HG02678 (cell line): ENCODE data around the gene WWP2.

Source experiments
- ATAC-seq: cut with Tn5 transposase; IDR thresholded peaks from one replicate; pipeline ENCODE4 v1.9.1; 2021; ENCODE audit warnings: mild to moderate bottlenecking, moderate library complexity; ENCODE audit not compliant: unreplicated experiment

The WWP2 gene

DNA sequence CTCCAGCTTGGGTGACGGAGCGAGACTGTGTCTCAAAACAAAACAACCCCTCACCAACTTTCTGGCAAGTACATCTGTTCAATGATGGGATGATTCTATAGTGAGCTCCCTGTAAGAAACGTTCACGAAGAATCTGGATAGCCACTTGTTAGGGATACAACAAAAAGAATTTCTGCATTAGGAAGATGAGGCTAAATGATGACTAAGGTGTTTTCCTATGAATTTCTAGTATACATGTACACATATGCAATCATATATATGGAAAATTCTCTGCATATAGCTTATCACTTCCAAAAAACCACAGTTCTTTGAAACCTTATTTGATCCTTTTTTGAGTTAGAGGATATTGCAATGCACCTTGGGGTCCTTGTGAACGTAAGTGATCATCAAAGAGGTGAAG, 124.6 kb downstream of the WWP2 start:
- ATAC-seq: no peak

DNA sequence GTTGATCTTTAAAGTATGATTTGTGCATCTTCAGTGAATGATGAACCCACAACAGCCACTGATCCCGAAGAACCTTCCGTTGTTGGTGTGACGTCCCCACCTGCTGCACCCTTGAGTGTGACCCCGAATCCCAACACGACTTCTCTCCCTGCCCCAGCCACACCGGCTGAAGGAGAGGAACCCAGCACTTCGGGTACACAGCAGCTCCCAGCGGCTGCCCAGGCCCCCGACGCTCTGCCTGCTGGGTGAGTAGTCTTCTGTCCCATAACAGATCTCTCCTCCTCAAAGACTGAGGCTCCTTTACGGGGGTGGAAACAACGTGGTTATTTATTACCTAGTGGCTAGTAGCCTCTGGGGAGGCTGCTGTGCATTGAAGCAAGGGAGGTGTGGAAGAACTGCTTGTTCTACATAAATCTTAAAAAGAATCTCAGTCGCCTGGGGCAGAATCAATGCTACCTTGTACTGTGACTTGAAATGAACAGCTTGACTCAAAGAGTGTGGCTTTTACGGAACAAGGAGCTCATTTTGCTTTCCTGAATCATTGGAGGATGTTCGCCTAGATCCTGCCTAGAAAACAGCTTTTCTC, 126.0 kb downstream of the WWP2 start:
- ATAC-seq: peak; percentile 63

DNA sequence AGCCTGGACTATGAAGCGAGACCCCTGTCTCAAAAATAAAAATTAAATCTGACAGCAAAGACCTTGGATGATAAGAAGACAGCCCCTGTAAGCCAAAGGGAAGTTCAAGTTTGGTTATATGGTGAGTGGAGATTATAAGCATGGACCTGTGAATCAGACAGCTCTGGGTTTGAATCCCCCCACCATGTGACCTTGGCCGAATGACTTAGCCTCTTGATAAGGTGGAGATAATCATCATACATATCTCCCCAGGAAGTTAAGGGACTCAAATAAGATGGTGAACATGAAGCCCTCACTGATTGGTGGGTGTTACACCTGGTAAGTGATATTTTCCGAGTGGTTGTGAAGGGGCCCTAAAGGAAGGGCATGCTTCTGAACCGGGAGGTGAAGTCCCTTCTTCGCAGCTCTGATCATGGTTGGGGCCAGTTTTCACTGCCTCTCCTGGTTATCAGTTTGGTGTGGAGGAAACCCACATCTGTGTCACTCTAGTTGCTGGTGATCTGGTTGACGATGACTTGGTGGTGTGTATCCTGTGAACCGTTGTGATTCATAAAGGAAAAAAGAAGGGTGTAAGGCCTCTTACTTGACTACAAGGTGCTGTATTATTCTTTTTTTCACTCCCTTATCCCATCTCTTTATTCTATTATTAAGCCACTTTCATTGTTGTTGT, 127.3 kb downstream of the WWP2 start:
- ATAC-seq: no peak

DNA sequence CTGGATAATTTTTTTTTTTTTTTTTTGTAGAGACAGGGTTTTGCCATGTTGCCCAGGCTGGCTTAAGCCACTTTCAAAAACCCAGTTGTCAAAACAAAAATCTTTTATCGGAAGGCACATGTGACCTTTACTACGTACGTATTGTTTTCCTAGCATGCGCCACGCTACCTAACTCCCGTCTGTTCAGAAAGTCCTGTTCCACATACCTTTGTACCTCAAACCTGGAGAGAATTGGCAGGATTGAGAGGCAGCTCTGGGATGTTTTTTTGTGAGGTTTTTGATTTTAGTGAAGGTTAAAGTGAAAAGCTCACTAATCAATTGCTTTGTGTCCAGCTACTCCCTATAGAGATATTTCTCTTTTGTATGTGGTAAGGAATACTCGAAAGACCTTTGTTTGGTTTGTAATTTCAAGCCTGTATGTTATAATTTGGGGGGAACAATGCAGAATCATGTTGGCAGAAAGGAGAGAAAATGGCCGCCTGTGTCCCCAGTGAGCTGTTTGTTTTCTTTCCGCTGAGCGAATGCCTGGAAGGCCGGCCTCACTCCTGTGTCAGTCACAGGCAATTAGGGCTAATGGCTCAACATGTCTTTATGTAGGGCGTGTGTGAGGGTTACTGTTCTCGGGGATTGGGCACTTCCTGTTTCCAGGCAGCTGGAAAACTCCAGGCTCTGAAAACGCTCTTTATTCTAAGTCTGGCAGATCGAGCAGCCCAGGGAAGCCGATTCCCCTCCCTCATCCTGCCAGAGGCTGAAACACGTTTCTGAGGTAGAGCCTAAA, 128.2 kb downstream of the WWP2 start:
- ATAC-seq: no peak

DNA sequence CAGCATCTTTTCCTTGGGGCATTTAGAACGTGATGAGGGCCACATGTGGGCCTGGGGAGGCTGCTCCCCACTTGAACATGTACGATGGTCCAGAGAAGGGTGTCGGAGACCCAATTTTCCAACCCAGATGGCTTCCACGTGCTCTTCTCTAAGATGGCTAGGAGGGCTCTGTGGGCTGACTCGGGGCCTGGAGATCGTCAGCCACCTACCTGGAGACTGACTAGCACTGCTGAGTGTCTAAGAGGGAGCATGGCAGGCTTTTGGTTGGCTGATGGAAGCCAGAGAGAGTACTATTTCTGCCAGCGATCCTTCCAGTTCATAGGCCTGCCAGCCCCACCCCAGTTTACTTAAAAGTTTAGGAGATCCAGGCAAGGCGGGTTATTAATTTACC, 128.8 kb downstream of the WWP2 start:
- no peak for ATAC-seq

DNA sequence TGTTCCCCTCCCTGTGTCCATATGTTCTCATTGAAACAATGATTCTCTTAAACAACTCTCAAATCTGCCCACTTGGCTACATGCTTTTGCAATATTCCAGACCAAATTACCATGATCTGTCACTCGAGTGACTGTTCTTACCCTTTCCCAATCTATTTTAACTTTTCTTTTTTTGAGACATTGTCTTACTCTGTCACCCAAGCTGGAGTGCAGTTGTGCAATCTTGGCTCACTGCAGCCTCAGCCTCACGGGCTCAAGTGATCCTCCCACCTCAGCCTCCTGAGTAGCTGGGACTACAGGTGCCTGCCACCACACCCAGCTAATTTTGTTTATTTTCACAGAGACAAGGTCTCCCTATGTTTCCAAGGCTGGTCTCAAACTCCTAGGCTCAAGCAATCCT, 130.2 kb downstream of the WWP2 start:
- ATAC-seq: no peak

DNA sequence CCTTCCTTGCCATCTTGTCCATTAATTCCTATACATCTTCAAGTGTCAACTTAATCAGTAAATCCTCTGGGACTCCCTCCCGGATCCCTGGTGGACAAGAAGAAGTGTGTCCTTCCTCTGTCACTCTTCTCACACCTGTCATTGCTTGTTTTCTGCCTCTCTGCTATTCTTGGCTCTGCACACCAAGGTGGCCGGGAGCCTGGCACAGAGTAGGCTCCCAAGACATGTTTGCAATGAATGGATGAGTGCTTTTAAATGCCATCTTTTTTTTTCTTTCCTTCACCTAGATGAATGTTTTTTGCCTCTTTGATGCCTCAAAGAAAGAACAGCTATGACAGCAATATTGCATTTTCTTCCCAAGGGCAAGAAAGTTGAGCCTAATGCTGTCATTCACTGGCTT, 131.0 kb downstream of the WWP2 start:
- no peak for ATAC-seq

DNA sequence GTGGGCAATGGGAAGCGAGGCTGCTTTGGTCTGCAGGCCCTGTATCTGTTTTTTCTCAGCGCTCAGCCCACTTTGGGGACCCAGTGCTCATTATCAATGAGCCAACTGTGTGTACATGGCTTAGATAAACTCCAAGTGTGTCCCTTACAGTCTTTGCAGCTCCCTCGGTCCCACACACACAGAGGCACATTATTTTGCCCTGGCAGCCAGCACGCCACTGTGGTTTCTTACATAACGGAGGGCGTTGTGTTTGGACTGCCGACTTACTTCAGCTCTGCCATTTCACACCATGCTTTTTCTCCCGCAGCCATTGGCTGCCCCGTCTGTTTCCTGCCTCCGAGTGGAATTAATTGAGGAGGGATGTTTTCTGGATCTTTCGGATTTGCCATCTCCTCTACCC, 132.5 kb downstream of the WWP2 start:
- ATAC-seq: no peak

DNA sequence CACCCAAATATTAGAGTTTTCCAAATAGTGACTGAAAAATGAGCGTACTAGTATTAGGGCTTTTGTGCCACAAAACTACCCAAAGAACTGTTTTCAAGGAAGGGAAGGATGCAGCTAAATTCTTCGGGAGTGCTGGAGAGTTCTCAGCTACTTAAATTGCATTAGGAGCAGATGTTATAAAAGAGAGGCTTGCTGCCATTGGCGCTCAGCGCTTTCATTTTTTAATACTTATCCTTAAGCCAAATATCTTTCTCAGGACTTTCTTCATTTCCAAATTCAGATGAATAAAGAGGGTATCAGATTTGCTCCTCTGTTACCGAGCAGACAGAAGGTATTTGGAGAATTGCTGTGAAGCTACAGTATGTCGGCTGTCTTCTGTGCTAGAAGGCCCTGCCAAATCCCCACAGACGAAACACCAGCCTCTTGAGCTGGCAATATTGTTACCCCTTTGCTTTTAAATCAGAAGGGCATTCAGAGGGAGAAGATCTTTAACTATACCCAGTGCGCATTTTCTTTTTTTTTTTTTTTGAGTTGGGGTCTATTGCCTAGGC, 141.8 kb downstream of the WWP2 start:
- no peak for ATAC-seq

DNA sequence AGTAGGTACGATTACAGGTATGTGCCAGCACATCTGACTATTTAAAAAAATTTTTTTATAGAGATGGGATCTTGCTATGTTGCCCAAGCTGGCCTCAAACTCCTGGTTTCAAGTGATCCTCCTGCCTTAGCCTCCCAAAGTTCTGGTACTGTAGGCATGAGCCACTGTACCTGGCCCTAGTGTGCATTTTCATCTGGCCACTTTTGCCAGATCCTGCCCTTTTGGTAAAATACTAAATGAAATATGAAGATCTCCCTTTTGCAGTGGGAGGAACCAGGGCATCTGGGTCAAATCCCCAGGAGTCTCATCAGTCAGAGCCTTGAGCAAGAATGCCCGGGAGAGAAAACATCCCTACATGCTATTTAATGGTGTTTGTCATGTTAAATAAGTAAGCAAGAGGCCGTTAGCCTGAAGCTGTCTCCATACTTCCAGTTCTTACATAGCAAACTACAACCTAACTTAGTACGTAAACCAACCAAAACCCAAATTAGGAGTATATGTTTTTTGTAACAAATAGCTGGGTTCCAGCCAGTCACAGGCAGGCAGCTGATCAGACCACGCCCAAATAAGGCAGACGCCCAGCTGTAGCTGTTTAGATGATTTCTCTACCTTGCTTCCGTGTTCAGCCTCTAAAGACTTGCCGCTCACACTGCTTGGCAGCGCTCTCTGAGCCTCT, 142.5 kb downstream of the WWP2 start:
- no peak for ATAC-seq

DNA sequence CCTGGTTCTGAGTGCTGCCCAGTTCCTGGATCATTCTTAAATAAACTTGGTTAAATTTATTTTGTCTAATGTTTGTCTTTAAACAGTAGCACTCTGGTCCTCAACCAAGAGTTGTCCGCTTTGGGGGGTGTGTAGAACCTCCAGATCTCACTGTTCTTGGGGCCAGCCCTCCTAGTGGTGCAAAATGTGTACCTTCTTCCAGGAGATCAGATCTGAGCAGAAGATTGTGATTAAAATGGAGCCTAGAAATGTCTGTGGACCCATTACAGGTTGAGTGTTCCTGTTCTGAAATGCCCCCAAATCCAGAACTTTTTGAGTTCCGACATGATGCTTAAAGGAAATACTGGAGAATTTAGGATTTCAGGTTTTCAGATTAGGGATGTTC, 143.0 kb downstream of the WWP2 start:
- no peak for ATAC-seq

DNA sequence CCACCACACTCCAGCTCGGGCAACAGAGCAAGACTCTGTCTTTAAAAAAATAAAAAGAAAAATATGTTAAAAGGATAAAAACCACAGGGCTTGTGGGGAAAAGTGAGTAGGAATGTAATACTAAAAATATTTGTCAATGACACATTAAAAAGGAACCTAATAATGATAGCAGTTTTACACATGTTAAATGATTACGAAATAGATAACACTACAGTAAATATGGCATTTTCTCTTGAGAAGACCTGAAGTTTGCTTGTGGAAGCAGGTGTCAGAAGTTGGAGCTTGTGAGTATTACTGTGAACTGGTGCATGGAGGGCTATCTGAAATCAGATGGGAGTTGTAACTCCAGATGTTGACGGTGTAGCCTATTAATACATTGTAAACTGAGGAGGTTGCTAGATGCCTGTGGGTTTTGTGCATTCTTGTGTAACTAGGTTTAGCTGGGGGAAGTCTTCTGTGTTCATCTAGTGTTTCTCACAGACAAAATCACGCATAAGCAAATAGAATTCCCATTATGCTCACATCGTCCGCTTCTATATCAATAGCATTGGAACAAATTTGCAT, 144.8 kb downstream of the WWP2 start:
- ATAC-seq: no peak

DNA sequence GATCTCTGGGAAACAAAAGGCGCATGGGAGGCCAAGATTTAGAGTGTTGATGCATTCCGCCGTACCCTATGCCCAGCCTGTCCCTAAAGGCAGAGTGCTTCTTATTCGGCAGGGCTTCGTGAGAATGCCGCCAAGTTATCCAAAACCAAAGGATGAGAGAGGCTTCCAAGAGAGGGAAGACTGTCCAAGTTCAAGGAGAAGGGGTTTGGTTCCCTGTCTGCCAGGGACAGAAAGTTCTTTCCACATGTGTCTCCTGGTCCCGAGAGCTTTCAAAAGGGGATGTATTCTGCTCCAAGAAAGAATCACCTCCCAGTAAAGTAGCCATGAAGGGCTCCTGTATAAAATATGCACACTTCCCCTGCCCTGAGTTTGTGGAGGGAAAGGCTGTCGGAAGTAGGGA, 146.9 kb downstream of the WWP2 start:
- no peak for ATAC-seq

DNA sequence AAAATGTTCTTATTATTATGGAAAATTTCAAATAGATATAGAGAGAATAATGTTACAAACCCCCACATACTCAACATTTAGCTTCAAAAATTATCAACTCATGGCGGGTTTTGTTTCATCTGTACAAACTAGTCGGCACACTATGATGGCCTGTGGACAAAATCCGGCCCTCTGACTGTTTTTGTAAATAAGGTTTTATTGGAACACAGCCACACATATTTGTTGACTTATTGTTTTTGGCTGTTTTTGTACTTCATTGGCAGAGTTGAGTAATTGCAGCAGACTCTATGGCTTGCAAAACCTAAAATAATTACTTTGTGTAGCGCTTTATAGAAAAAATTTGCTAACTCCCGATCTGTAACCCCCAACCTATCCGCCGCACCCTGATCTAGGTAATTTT, 147.6 kb downstream of the WWP2 start:
- ATAC-seq: no peak

DNA sequence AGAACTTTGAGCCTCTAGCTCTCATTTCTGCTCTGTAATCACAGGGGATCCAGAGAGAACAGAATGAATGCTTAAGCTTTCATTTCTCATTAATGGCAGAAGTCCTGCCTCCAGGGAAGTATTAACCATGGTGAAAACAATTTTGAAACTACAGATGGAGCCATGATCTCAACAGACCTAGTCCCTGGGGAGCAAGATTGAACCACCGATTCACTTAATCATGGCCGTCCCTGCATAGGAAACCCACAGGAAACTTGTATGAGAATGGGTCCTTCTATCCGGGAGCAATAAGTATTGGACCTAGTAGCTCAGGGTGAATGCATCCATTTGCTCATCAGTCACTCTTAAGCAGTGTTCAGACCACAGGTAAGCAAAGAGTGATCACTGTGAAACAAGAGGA, 148.8 kb downstream of the WWP2 start:
- ATAC-seq: no peak

DNA sequence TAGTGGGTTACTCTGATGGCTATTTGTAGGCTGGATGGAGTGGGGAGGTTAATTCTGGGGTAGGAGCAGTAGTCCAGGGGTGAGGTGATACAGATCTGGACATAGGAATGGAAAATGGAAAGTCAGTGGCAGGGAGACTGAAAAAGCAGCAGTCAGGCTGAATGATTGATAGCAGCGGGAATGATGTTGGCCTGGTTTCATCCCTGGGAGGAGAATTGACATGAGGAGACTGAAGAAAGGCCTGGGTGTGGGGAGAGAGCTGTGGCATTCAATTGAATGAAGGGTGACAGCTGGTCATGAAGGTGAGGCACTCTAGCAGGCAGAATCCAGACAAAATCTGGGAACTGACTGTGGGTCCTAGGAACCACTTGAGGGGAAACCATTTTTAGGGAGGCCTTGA, 154.3 kb downstream of the WWP2 start:
- no peak for ATAC-seq

DNA sequence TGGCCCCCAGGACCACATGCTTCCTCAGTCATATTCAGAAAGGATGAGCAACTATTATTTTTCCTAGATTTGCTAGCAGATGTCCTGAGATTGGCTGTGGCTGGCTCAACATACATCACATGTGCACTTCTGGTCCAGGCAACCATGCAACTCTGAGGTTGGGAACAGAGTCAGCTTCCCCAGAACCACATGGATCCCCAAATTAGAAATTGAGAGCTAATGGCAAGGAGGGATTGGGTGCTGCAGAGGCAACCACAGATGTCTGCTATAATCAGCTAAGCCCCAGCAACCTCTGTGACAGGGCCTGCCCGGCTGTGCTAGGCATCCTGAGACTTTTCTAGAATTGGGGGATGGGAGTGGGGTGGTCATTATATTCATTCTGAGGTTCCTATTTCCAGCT, 155.2 kb downstream of the WWP2 start:
- ATAC-seq: no peak

DNA sequence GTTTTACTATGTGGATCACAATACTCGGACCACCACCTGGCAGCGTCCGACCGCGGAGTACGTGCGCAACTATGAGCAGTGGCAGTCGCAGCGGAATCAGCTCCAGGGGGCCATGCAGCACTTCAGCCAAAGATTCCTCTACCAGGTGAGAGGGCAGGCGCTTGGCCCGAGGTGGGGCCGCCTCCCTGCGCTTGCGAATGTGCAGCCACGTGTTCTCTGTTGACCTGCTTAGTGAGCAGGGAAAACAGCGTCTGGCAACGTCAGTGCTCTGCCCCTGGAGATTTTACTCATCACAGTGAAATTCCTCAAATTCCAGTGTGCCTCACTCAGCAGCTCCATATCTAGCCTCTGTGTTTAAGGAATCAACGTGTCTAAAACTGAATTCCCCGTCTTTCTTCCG, 155.6 kb downstream of the WWP2 start:
- no peak for ATAC-seq

DNA sequence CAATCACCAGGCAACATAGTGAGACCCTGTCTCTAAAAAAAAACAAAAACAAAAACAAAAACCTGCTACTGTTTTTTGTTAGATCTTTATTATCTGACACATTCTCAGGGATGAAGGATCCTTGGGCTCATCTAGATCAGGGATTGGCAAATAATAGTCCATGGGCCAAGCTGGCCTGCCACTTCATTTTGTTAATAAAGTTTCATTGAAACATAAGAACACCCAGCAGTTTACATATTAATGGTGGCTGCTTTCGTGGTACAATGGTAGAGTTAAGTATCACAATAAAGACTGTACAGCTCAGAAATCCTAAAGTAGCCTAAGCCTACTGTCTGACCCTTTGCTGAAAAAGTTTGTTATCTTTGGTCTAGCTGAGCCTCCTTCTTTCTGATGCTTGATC, 156.1 kb downstream of the WWP2 start:
- ATAC-seq: no peak

DNA sequence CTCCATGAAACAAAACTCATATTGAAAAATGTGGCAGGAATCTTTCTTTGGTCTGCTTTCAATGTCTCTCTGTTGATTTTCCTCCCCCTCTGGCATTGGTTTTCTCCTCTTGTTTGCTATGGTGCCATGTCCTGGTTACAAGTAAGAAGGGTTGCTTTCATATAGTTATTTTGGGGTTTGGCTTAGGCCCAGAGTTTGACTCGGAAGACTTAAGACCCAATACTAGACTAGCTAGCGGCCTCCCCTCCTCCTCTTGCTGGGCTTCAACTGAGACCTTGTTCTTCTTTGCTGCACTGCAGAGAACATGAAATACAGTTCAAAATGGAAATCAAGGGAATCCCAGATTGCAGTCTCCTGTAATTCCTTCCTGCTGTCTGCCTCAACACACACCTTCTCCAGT, 159.0 kb downstream of the WWP2 start:
- no peak for ATAC-seq

DNA sequence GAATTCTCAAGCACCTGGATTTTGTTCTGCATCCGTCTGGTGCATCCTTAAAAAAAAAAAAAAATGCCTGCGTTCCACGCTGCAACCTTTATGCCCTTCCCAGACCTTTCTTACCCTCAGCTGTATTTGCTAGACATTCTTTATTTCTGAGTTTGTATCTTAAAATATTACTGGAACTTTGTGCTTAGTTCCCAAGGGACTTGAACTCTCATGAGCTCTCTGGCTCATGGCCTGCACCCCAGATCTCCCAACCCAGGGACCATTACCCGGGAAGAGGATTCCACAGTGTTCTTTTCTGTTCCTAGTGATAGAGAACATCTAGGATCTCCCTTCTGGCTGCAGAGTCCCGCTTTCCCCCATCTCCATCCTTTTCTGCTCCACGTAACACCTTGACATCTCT, 160.1 kb downstream of the WWP2 start:
- ATAC-seq: no peak
